NCI-H2196 (cell line): Measurements from ENCODE around the gene ZNF503.
"Not testable (repeated sequence)": the region's sequence is repeated elsewhere in the genome, so short reads cannot be mapped to it uniquely, and the experiment has no call there.

ENCODE experiments used
- DNase-seq: peaks from one replicate; lab custom pipeline; 2025; ENCODE audit not compliant: unreplicated experiment; lab: John Stamatoyannopoulos, UW

Gene ZNF503

GRCh38 chr10:75396631-75397495 lies 4.7 kb downstream of the ZNF503 start:
- no peak for DNase-seq

- DNase-seq, result no peak
Measured at GRCh38 chr10:75395932-75396630, 5.5 kb downstream of the ZNF503 start.

- peak; percentile 54 for DNase-seq
Measured at GRCh38 chr10:75395066-75395931, 6.3 kb downstream of the ZNF503 start.

GRCh38 chr10:75394221-75394620 lies 7.3 kb downstream of the ZNF503 start:
- DNase-seq, result no peak

- no peak for DNase-seq
Measured at GRCh38 chr10:75392744-75393143, 8.8 kb downstream of the ZNF503 start.

- DNase-seq, result no peak
Measured at GRCh38 chr10:75392271-75392670, 9.3 kb downstream of the ZNF503 start.

- no peak for DNase-seq
Measured at GRCh38 chr10:75390178-75390577, 11.4 kb downstream of the ZNF503 start.

GRCh38 chr10:75388082-75388481 lies 13.5 kb downstream of the ZNF503 start:
- DNase-seq, result no peak

- DNase-seq, result no peak
Measured at GRCh38 chr10:75386128-75386527, 15.4 kb downstream of the ZNF503 start.

- no peak for DNase-seq
Measured at GRCh38 chr10:75379817-75380216, 21.7 kb downstream of the ZNF503 start.

- no peak for DNase-seq
Measured at GRCh38 chr10:75379212-75379724, 22.3 kb downstream of the ZNF503 start.

- DNase-seq, result no peak
Measured at GRCh38 chr10:75378379-75378778, 23.2 kb downstream of the ZNF503 start.

GRCh38 chr10:75377869-75378268 lies 23.7 kb downstream of the ZNF503 start:
- DNase-seq, result no peak

GRCh38 chr10:75375838-75376237 lies 25.7 kb downstream of the ZNF503 start:
- no peak for DNase-seq

- DNase-seq, result no peak
Measured at GRCh38 chr10:75371010-75371409, 30.6 kb downstream of the ZNF503 start.

GRCh38 chr10:75369838-75370237 lies 31.7 kb downstream of the ZNF503 start:
- not testable (repeated sequence) for DNase-seq

- no peak for DNase-seq
Measured at GRCh38 chr10:75367901-75368300, 33.7 kb downstream of the ZNF503 start.

GRCh38 chr10:75367021-75367487 lies 34.5 kb downstream of the ZNF503 start:
- no peak for DNase-seq

- DNase-seq, result no peak
Measured at GRCh38 chr10:75363431-75363830, 38.1 kb downstream of the ZNF503 start.

- DNase-seq, result not testable (repeated sequence)
Measured at GRCh38 chr10:75359876-75360275, 41.7 kb downstream of the ZNF503 start.

GRCh38 chr10:75358835-75359421 lies 42.6 kb downstream of the ZNF503 start:
- no peak for DNase-seq
